K562 (cell line): ENCODE results near the gene ZNF362. TPM values are rescaled to one million over a fixed set of nuclear protein-coding genes. Genes with fewer than 3 reads are reported as not detected.
A peak's percentile ranks its signal among the peaks of the same experiment; 100 is the strongest.

Experiments used
- ATAC-seq: fragments of 200-7000 bp; cut with Tn5 transposase; 3 replicates; pipeline ENCODE4 v1.9.1; 2020; ENCODE audit warnings: moderate library complexity
- BruUV-seq: library from RNA; stranded (reverse); fragments of 400-500 nt; replicated peaks from 2 replicates; lab custom pipeline; 2021; lab: Mats Ljungman, UMichigan
- CTCF ChIA-PET: fragments of 300-600 bp; formaldehyde crosslinking; extraction: SDS; loops from one replicate; lab custom pipeline; 2021; ENCODE audit warnings: low intra/inter-chr PET ratio; lab: Yijun Ruan, JAX
- POLR2A ChIA-PET: fragments of 300-600, 350-650 bp; sonication (Branson Sonifier 250); formaldehyde crosslinking; extraction: SDS; loops from one replicate; lab custom pipeline; 2021; ENCODE audit warnings: antibody characterized with exemption, inconsistent platforms; lab: Yijun Ruan, JAX
- DNase-seq, 4 experiments: peaks; one replicate each; pipeline versions ENCODE4 v3.0.0 to v3.0.0-alpha.2; 2011 to 2018; ENCODE audit warnings: low spot score in 3 of 4, mixed read lengths in 3 of 4; ENCODE audit errors: extremely low read depth in 1 of 4
- FAIRE-seq: peaks from 2 replicates; lab custom pipeline; 2011; peaks lifted over from hg19 to GRCh38; lab: Jason Lieb, UNC
- H2AFZ ChIP-seq: 2 replicates; pipeline ENCODE4 v1.6.0; 2011; ENCODE audit warnings: low read depth, low read length, control low read depth, inconsistent platforms
- H3K27ac ChIP-seq: fragments of 200-600 bp; 3 replicates; pipeline ENCODE4 v1.8.0; 2011; ENCODE audit warnings: low read depth, mild to moderate bottlenecking, control low read depth, inconsistent platforms, low read length, moderate library complexity, mixed read lengths; ENCODE audit errors: extremely low read depth
- H3K27me3 ChIP-seq, 2 experiments: fragments of 300-600 bp in 1 of 2; 2 replicates in 1 of 2; 3 replicates in 1 of 2; pipeline versions ENCODE4 v1.6.0 to v1.8.0; 2011; ENCODE audit warnings: inconsistent platforms in 2 of 2, low read length in 2 of 2, mild to moderate bottlenecking in 1 of 2, mixed read lengths in 1 of 2, moderate library complexity in 1 of 2; ENCODE audit not compliant: control insufficient read depth in 2 of 2, insufficient read depth in 2 of 2
- H3K36me3 ChIP-seq: fragments of 300-600 bp; 3 replicates; pipeline ENCODE4 v1.8.0; 2011; ENCODE audit warnings: mild to moderate bottlenecking, low read length, inconsistent platforms; ENCODE audit not compliant: control insufficient read depth, insufficient read depth
- H3K4me1 ChIP-seq, 2 experiments: fragments of 200-600 bp in 1 of 2; replicated peaks in 1 of 2; 2 replicates in 1 of 2; 3 replicates in 1 of 2; pipeline versions ENCODE4 v1.5.1 to v1.8.0; 2011; ENCODE audit warnings: inconsistent platforms in 2 of 2, low read length in 2 of 2, mild to moderate bottlenecking in 1 of 2, mixed read lengths in 1 of 2, moderate library complexity in 1 of 2; ENCODE audit not compliant: control insufficient read depth in 2 of 2, insufficient read depth in 2 of 2
- H3K4me2 ChIP-seq: 2 replicates; pipeline ENCODE4 v1.6.1; 2011; ENCODE audit warnings: low read length, control low read depth, inconsistent platforms, mixed read lengths; ENCODE audit not compliant: insufficient read depth
- H3K4me3 ChIP-seq: fragments of 200-600 bp; sonication (generic), shearing (Covaris generic); 2 replicates; pipeline ENCODE4 v1.5.1; 2016; ENCODE audit warnings: control low read depth, inconsistent platforms
- H3K79me2 ChIP-seq: fragments of 200-600 bp; 3 replicates; pipeline ENCODE4 v1.8.0; 2011; ENCODE audit warnings: low read length, inconsistent platforms; ENCODE audit not compliant: control insufficient read depth, insufficient read depth
- H3K9ac ChIP-seq, 2 experiments: 2 replicates each; pipeline versions ENCODE4 v1.6.0 to v1.6.1; 2011; ENCODE audit warnings: low read depth in 2 of 2, low read length in 2 of 2, control low read depth in 1 of 2, inconsistent platforms in 1 of 2, mild to moderate bottlenecking in 1 of 2, mixed read lengths in 1 of 2; ENCODE audit not compliant: insufficient read depth in 1 of 2
- H3K9me1 ChIP-seq: one replicate; pipeline ENCODE4 v1.6.0; 2011; ENCODE audit warnings: inconsistent platforms, mild to moderate bottlenecking, low read length, moderate library complexity; ENCODE audit not compliant: control insufficient read depth, insufficient read depth
- H3K9me3 ChIP-seq: replicated peaks from 2 replicates; pipeline ENCODE4 v1.5.1; 2011; ENCODE audit warnings: low read depth, low read length, inconsistent platforms; ENCODE audit not compliant: control insufficient read depth, insufficient read depth
- H4K20me1 ChIP-seq: replicated peaks from 2 replicates; pipeline ENCODE4 v1.6.1; 2011; ENCODE audit warnings: low read length, inconsistent platforms, mixed read lengths; ENCODE audit not compliant: control insufficient read depth, insufficient read depth
- CBFB ChIP-seq: sonication (generic); formaldehyde crosslinking; IDR thresholded peaks from 2 replicates; pipeline ENCODE4 v1.4.0; 2020; ENCODE audit warnings: mild to moderate bottlenecking, missing genetic modification reagents
- ELK3 ChIP-seq: fragments of 450-650 bp; formaldehyde crosslinking; IDR thresholded peaks from 2 replicates; pipeline ENCODE4 v1.4.0; 2020; ENCODE audit warnings: mild to moderate bottlenecking
- HDAC8 ChIP-seq: fragments of 450-650 bp; IDR thresholded peaks from 2 replicates; pipeline ENCODE4 v1.6.1; 2016; ENCODE audit warnings: mild to moderate bottlenecking, missing genetic modification characterization, moderate library complexity, missing compliant biosample characterization
- PHF21A ChIP-seq: fragments of 450-650 bp; IDR thresholded peaks from 2 replicates; pipeline ENCODE4 v1.6.1; 2017; ENCODE audit warnings: low read depth, borderline replicate concordance
- POLR2G ChIP-seq: fragments of 200-400 bp; formaldehyde crosslinking; IDR thresholded peaks from 2 replicates; pipeline ENCODE4 v1.6.1; 2017; ENCODE audit warnings: low read depth, mild to moderate bottlenecking, antibody characterized with exemption, low read length, moderate library complexity
- PRMT5 ChIP-seq: sonication (generic); formaldehyde crosslinking; IDR thresholded peaks from 2 replicates; pipeline ENCODE4 v1.5.0; 2020; ENCODE audit warnings: missing genetic modification reagents
- XRCC4 ChIP-seq: IDR thresholded peaks from one replicate; pipeline ENCODE4 v1.6.1; 2011; ENCODE audit not compliant: insufficient read depth, insufficient read length; ENCODE audit errors: extremely low read depth
- ZBTB7A ChIP-seq: IDR thresholded peaks from 2 replicates; pipeline ENCODE4 v1.6.1; 2011; ENCODE audit warnings: low read depth, mild to moderate bottlenecking, low read length, moderate library complexity, borderline replicate concordance; ENCODE audit not compliant: control insufficient read depth
- ZC3H4 ChIP-seq: sonication (generic); formaldehyde crosslinking; IDR thresholded peaks from 2 replicates; pipeline ENCODE4 v1.9.0; 2021; ENCODE audit warnings: missing genetic modification reagents, borderline replicate concordance
- ZNF146 ChIP-seq: IDR thresholded peaks from one replicate; pipeline ENCODE4 v1.6.1; 2018; ENCODE audit warnings: missing compliant biosample characterization; ENCODE audit not compliant: unreplicated experiment
- ZNF830 ChIP-seq: fragments of 250-450 bp; sonication (Bioruptor Pico); IDR thresholded peaks from 2 replicates; pipeline ENCODE4 v1.5.0; 2021; ENCODE audit warnings: mild to moderate bottlenecking
- WGBS: fragments of 100-300 bp; shearing (Covaris generic); methylation state at CpG from one replicate; pipeline ENCODE4 v1.1.6; 2016; ENCODE audit warnings: low coverage, mixed read lengths; ENCODE audit not compliant: insufficient coverage; ENCODE audit errors: missing lambda C conversion rate; 5-methylcytosine and 5-hydroxymethylcytosine counted together
- in situ Hi-C: fragments of 300-500 bp; cut with MboI; formaldehyde crosslinking; loops from 4 replicates; pipeline ENCODE4 v1.15.0; 2018; ENCODE audit warnings: inconsistent platforms, mixed read lengths
- intact Hi-C: fragments of 100-400 bp; cut with micrococcal nuclease; formaldehyde crosslinking; loops from 2 replicates; pipeline ENCODE4 v1.14.2; 2022
- polyA plus RNA-seq, 8 experiments: library from polyadenylated mRNA; depleted of rRNA in 4 of 8; stranded (reverse) in 5 of 8; unstranded in 3 of 8; fragments of >200 nt; fragmentation: Nextera tagmentation in 2 of 8; fragmentation: Illumina TruSeq in 1 of 8; extraction: Ambion mirVana in 2 of 8; extraction: Trizol in 1 of 8; gene quantifications; 2 replicates each; pipeline versions ENCODE4 v1.2.1 to v1.2.3, GENCODE V29; 2011 to 2014; ENCODE audit warnings: inconsistent platforms in 1 of 8, missing spikeins in 1 of 8
- total RNA-seq, 7 experiments: library from RNA; depleted of rRNA in 6 of 7; stranded (reverse); fragments of >200 nt in 6 of 7; fragmentation: Illumina TruSeq in 2 of 7; extraction: Trizol in 2 of 7; gene quantifications; 2 replicates each; pipeline versions ENCODE4 v1.2.1 to v1.2.3, GENCODE V29; 2011 to 2021; ENCODE audit warnings: low replicate concordance in 1 of 7
- TF ChIP-seq, protein P1 (sequence below): fragments of 450-650 bp; formaldehyde crosslinking; conservative IDR thresholded peaks from 2 replicates; pipeline ENCODE4 v1.4.0; 2022; ENCODE audit warnings: mild to moderate bottlenecking, missing genetic modification characterization
- TF ChIP-seq, protein P2 (sequence below): sonication (generic); formaldehyde crosslinking; IDR thresholded peaks from 2 replicates; pipeline ENCODE4 v1.8.0; 2022; ENCODE audit warnings: missing genetic modification reagents, mild to moderate bottlenecking, moderate library complexity, borderline replicate concordance

ZNF362 gene
- total and polyA plus RNA-seq, 9 of the 15 experiments (the other 6 are each of a cell fraction or from before 2014, with no cell fraction given), result 0.01 to 1.1 (median 0.35) TPM; not detected in 1

- CTCF ChIA-PET, result no interaction called here
- peaks cover 20 to 29% of the 10 kb centered on the region in 2 experiments; a peak in 4 of 5 replicates for H3K27me3 ChIP-seq
- no peak for TF ChIP-seq CBFB (CRISPR knock-in tag)
- no peak for TF ChIP-seq POLR2G
- no peak for TF ChIP-seq HDAC8 (tag)
- TF ChIP-seq, protein P1, sequence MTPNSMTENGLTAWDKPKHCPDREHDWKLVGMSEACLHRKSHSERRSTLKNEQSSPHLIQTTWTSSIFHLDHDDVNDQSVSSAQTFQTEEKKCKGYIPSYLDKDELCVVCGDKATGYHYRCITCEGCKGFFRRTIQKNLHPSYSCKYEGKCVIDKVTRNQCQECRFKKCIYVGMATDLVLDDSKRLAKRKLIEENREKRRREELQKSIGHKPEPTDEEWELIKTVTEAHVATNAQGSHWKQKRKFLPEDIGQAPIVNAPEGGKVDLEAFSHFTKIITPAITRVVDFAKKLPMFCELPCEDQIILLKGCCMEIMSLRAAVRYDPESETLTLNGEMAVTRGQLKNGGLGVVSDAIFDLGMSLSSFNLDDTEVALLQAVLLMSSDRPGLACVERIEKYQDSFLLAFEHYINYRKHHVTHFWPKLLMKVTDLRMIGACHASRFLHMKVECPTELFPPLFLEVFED (CRISPR knock-in tag), result no peak
- no peak for TF ChIP-seq ZNF146 (CRISPR knock-in tag)
- no peak for TF ChIP-seq ZC3H4
- TF ChIP-seq PRMT5 (CRISPR knock-in tag), result no peak
- no peak for TF ChIP-seq ELK3 (CRISPR knock-in tag)
- no peak for TF ChIP-seq XRCC4
- no peak for TF ChIP-seq ZNF830 (CRISPR knock-in tag)
- TF ChIP-seq, protein P2, sequence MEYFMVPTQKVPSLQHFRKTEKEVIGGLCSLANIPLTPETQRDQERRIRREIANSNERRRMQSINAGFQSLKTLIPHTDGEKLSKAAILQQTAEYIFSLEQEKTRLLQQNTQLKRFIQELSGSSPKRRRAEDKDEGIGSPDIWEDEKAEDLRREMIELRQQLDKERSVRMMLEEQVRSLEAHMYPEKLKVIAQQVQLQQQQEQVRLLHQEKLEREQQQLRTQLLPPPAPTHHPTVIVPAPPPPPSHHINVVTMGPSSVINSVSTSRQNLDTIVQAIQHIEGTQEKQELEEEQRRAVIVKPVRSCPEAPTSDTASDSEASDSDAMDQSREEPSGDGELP (CRISPR knock-in tag), result no peak
- TF ChIP-seq PHF21A, result no peak
- no peak for TF ChIP-seq ZBTB7A
- TF ChIP-seq, all 486 proteins: peak for 0
- no peak overlapping the region for H3K4me2 ChIP-seq
- FAIRE-seq (no peak), DNase-seq (peak in 1 of 4 experiments; percentile 5), ATAC-seq (no peak)
- POLR2A ChIA-PET, result interaction anchor here (0.7 kb wide), 2 partner anchors 24 to 162 kb away, joined by 3 to 4 read pairs; no protein-coding TSS in a partner anchor
- H3K27ac ChIP-seq, result no peak overlapping the region
- H3K9me3 ChIP-seq, result no peaks in the 10 kb centered on the region
- H3K4me1 ChIP-seq, result no peaks in the 10 kb centered on the region
- H3K36me3 ChIP-seq, result no peaks in the 10 kb centered on the region
- WGBS, result 1% methylated on average over 5 of the region's 5 CpGs
- H4K20me1 ChIP-seq, result no peaks in the 10 kb centered on the region
- no peak overlapping the region for H3K9ac ChIP-seq
- in situ Hi-C loops (no loop called here), intact Hi-C loops (no loop called here)
- BruUV-seq, result no TSS peak
- H3K9me1 ChIP-seq, result no peaks in the 10 kb centered on the region
- H3K4me3 ChIP-seq, result no peak overlapping the region
- no peak overlapping the region for H2AFZ ChIP-seq
- no peaks in the 10 kb centered on the region for H3K79me2 ChIP-seq
These were observed 27.3 kb upstream of the ZNF362 start for GRCh38 chr1:33228935-33229487.
